Fibroblast of lung (primary cell): ENCODE measurements around the gene AGTR1. TPM values are rescaled to one million over a fixed set of nuclear protein-coding genes. Genes with fewer than 3 reads are reported as not detected.
A peak's percentile ranks its signal among the peaks of the same experiment; 100 is the strongest.

ENCODE experiments used
- DNase-seq, 2 donors: peaks; one replicate each; pipeline versions ENCODE4 v3.0.0 to v3.0.0-alpha.2; 2010; ENCODE audit warnings: low read depth in 2 of 2
- H2AFZ ChIP-seq: 2 replicates; pipeline ENCODE4 v1.5.1; 2012; ENCODE audit warnings: low read length, control low read depth, inconsistent platforms
- H3K27ac ChIP-seq: 2 replicates; pipeline ENCODE4 v1.5.1; 2011; ENCODE audit warnings: low read length, control low read depth; ENCODE audit not compliant: insufficient read depth
- H3K27me3 ChIP-seq: 2 replicates; pipeline ENCODE4 v1.5.1; 2011; ENCODE audit warnings: mild to moderate bottlenecking, low read length; ENCODE audit not compliant: control insufficient read depth, insufficient read depth
- H3K36me3 ChIP-seq: 2 replicates; pipeline ENCODE4 v1.5.1; 2011; ENCODE audit warnings: low read length; ENCODE audit not compliant: control insufficient read depth, insufficient read depth
- H3K4me1 ChIP-seq: 2 replicates; pipeline ENCODE4 v1.5.1; 2011; ENCODE audit warnings: low read length; ENCODE audit not compliant: control insufficient read depth, insufficient read depth; ENCODE audit errors: extremely low read depth
- H3K4me2 ChIP-seq: 2 replicates; pipeline ENCODE4 v1.5.1; 2011; ENCODE audit warnings: low read length, control low read depth; ENCODE audit not compliant: insufficient read depth; ENCODE audit errors: extremely low read depth
- H3K4me3 ChIP-seq, 4 experiments: fragments of 200-600 bp in 1 of 4; sonication (generic) in 1 of 4; replicated peaks in 1 of 4; 2 replicates each; pipeline ENCODE4 v1.5.1; 2011 to 2016; ENCODE audit warnings: low read length in 4 of 4, low read depth in 3 of 4, mild to moderate bottlenecking in 3 of 4, control low read depth in 2 of 4, inconsistent platforms in 1 of 4, mixed read lengths in 1 of 4; ENCODE audit not compliant: insufficient read depth in 1 of 4; ENCODE audit errors: control extremely low read depth in 1 of 4
- H3K79me2 ChIP-seq: 2 replicates; pipeline ENCODE4 v1.5.1; 2012; ENCODE audit warnings: mild to moderate bottlenecking, low read length, inconsistent platforms; ENCODE audit not compliant: control insufficient read depth, insufficient read depth
- H3K9ac ChIP-seq: 2 replicates; pipeline ENCODE4 v1.5.1; 2011; ENCODE audit warnings: mild to moderate bottlenecking, low read length, control low read depth; ENCODE audit not compliant: insufficient read depth
- H3K9me3 ChIP-seq: 2 replicates; pipeline ENCODE4 v1.5.1; 2012; ENCODE audit warnings: low read depth, low read length; ENCODE audit not compliant: control insufficient read depth, insufficient read depth
- H4K20me1 ChIP-seq: 2 replicates; pipeline ENCODE4 v1.5.1; 2011; ENCODE audit warnings: low read length; ENCODE audit not compliant: control insufficient read depth, insufficient read depth; ENCODE audit errors: extremely low read depth
- EZH2 ChIP-seq: IDR thresholded peaks from 2 replicates; pipeline ENCODE4 v1.5.1; 2012; ENCODE audit warnings: low read length, control low read depth, mild to moderate bottlenecking; ENCODE audit errors: missing control alignments
- polyA plus RNA-seq, 2 donors: library from polyadenylated mRNA; depleted of rRNA in 1 of 2; stranded (reverse) in 1 of 2; unstranded in 1 of 2; fragments of >200 nt; gene quantifications; 2 replicates each; pipeline ENCODE4 v1.2.1, GENCODE V29; 2011 to 2012; ENCODE audit warnings: missing spikeins in 1 of 2
- total RNA-seq: library from RNA; depleted of rRNA; stranded (reverse); fragments of >200 nt; gene quantifications from 2 replicates; pipeline ENCODE4 v1.2.1, GENCODE V29; 2014
- TF ChIP-seq, protein P1 (sequence below), 2 donors: IDR thresholded peaks in 1 of 2; conservative IDR thresholded peaks in 1 of 2; 1 replicate in 1 of 2; 2 replicates in 1 of 2; pipeline ENCODE4 v1.5.1; 2011 to 2012; ENCODE audit warnings: low read length in 2 of 2, control low read depth in 1 of 2, inconsistent platforms in 1 of 2, low read depth in 1 of 2, mild to moderate bottlenecking in 1 of 2

The AGTR1 gene
- total and polyA plus RNA-seq, 2 donors (not counting 1 experiment from before 2014, with no cell fraction given): 1.2 to 3.9 TPM

DNA sequence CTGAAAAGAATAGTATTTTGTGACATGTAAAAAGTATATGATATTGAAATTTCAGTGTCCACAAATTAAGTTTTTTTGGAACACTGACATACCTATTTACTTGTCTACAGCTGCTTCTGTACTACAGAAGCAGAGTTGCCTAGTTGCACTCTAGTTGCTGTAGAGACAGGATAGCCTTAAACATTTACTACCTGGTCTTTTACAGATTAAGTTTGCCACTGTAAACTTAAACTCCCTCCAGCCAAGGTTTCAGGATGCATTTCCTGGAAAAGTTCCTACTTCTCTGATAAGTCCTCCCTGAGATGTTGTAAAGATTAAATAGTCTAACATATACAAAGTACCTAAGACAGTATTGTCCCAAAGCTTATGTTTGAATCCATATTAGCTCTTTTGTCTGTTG lies 17.4 kb upstream of the AGTR1 start:
- H3K4me2 ChIP-seq: no peak overlapping the region
- H3K9ac ChIP-seq: no peak overlapping the region
- no peaks in the 10 kb centered on the region for H3K9me3 ChIP-seq
- no peak overlapping the region for H2AFZ ChIP-seq
- TF ChIP-seq, protein P1, sequence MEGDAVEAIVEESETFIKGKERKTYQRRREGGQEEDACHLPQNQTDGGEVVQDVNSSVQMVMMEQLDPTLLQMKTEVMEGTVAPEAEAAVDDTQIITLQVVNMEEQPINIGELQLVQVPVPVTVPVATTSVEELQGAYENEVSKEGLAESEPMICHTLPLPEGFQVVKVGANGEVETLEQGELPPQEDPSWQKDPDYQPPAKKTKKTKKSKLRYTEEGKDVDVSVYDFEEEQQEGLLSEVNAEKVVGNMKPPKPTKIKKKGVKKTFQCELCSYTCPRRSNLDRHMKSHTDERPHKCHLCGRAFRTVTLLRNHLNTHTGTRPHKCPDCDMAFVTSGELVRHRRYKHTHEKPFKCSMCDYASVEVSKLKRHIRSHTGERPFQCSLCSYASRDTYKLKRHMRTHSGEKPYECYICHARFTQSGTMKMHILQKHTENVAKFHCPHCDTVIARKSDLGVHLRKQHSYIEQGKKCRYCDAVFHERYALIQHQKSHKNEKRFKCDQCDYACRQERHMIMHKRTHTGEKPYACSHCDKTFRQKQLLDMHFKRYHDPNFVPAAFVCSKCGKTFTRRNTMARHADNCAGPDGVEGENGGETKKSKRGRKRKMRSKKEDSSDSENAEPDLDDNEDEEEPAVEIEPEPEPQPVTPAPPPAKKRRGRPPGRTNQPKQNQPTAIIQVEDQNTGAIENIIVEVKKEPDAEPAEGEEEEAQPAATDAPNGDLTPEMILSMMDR (conservative IDR thresholded peaks at IDR 0.05 in 1 of 2, IDR thresholded peaks at IDR 0.05 in 1 of 2; ENCODE audit: low read depth in 1 of 2, low read length in 2 of 2): no peak
- TF ChIP-seq EZH2: no peak
- no peaks in the 10 kb centered on the region for H3K79me2 ChIP-seq
- no peaks in the 10 kb centered on the region for H3K4me1 ChIP-seq
- H3K27ac ChIP-seq: no peak overlapping the region
- no peak overlapping the region for H3K4me3 ChIP-seq
- no peaks in the 10 kb centered on the region for H3K36me3 ChIP-seq
- DNase-seq: no peak
- H3K27me3 ChIP-seq: no peaks in the 10 kb centered on the region
- H4K20me1 ChIP-seq: no peaks in the 10 kb centered on the region

DNA sequence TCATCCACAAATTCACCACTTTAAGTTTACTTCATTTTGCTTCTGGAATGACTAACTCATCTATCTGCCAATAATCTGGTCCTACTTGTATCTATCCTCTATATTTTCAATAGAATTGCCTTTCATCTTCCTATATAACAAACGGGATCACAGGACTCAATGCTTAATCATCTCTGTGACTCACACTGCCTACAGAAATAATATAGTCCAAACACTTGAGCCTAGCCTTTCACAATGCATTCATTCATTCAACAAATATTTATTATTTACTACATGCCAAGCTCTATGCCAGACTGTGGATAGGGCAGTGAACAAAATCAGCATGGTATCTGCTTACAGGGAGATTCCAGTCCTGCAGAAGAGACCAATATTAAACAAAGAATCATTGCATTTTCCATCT lies 16.6 kb upstream of the AGTR1 start:
- DNase-seq: peak in 1 of 2 donors; percentile 13
- H3K79me2 ChIP-seq: no peaks in the 10 kb centered on the region
- no peak overlapping the region for H2AFZ ChIP-seq
- H3K36me3 ChIP-seq: no peaks in the 10 kb centered on the region
- H3K9ac ChIP-seq: no peak overlapping the region
- no peak overlapping the region for H3K27ac ChIP-seq
- no peak overlapping the region for H3K4me3 ChIP-seq
- no peaks in the 10 kb centered on the region for H3K4me1 ChIP-seq
- H4K20me1 ChIP-seq: no peaks in the 10 kb centered on the region
- TF ChIP-seq EZH2: no peak
- TF ChIP-seq, protein P1 (conservative IDR thresholded peaks at IDR 0.05 in 1 of 2, IDR thresholded peaks at IDR 0.05 in 1 of 2; ENCODE audit: low read depth in 1 of 2, low read length in 2 of 2): no peak
- no peaks in the 10 kb centered on the region for H3K9me3 ChIP-seq
- no peaks in the 10 kb centered on the region for H3K27me3 ChIP-seq
- no peak overlapping the region for H3K4me2 ChIP-seq

DNA sequence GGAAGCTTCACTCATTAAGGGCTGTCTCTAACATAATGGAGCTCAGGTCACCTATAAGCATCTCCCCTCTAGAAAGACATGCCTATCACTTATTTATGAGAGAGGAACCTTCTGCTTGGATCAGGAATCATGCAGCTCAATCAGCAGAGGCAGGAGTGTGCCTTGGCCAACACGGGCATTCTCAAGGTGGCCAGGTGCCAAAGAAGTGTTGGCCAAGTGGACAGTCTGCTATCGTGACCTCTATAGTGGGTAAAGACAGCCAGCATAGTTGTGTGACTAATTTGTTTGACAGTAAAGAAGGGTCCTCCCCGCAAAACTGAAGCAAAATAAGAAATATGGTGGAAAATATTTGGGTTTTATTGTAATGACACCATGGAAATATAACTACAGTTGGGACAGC lies 14.7 kb upstream of the AGTR1 start:
- Histone ChIP-seq H3K27ac (no peak overlapping the region), H3K9ac (no peak overlapping the region), H3K27me3 (no peaks in the 10 kb centered on the region), H3K79me2 (no peaks in the 10 kb centered on the region), H2AFZ (no peak overlapping the region), H3K4me1 (no peaks in the 10 kb centered on the region), H3K36me3 (no peaks in the 10 kb centered on the region), H3K4me3 (no peak overlapping the region), H3K9me3 (no peaks in the 10 kb centered on the region), H3K4me2 (no peak overlapping the region), H4K20me1 (no peaks in the 10 kb centered on the region)
- no peak for DNase-seq
- TF ChIP-seq, protein P1 (conservative IDR thresholded peaks at IDR 0.05 in 1 of 2, IDR thresholded peaks at IDR 0.05 in 1 of 2; ENCODE audit: low read depth in 1 of 2, low read length in 2 of 2): no peak
- no peak for TF ChIP-seq EZH2
